SU-DHL-6 (cell line): ENCODE results near the gene GJB6.

ENCODE experiments used
- H2AFZ ChIP-seq: fragments of 200-600 bp; sonication (generic); 2 replicates; pipeline ENCODE4 v1.6.1; 2014; ENCODE audit warnings: low read depth, mild to moderate bottlenecking, moderate library complexity, mixed read lengths, antibody characterized with exemption, low read length; ENCODE audit not compliant: severe bottlenecking
- H3F3A ChIP-seq: fragments of 200-600 bp; shearing (Covaris generic); 2 replicates; pipeline ENCODE4 v1.6.0; 2016; ENCODE audit warnings: antibody characterized with exemption, mild to moderate bottlenecking; ENCODE audit not compliant: insufficient read depth
- H3K27ac ChIP-seq: fragments of 200-600 bp; sonication (generic); 2 replicates; pipeline ENCODE4 v1.5.1; 2016; ENCODE audit warnings: low read depth, mild to moderate bottlenecking, low read length, moderate library complexity, mixed read lengths
- H3K27me3 ChIP-seq: fragments of 200-600 bp; sonication (generic), shearing (Covaris generic); 2 replicates; pipeline ENCODE4 v1.6.0; 2014; ENCODE audit warnings: mild to moderate bottlenecking, low read length
- H3K36me3 ChIP-seq: fragments of 200-600 bp; sonication (generic); 2 replicates; pipeline ENCODE4 v1.6.1; 2014; ENCODE audit warnings: mild to moderate bottlenecking, low read length, mixed read lengths
- H3K4me2 ChIP-seq: fragments of 300-600, 200-600 bp; shearing (Covaris generic), sonication (generic); 2 replicates; pipeline ENCODE4 v1.6.0; 2014; ENCODE audit warnings: low read length, low read depth, mild to moderate bottlenecking; ENCODE audit not compliant: poor library complexity, severe bottlenecking
- H3K4me3 ChIP-seq: fragments of 200-600 bp; sonication (generic); 2 replicates; pipeline ENCODE4 v1.5.1; 2014; ENCODE audit warnings: antibody characterized with exemption, low read length, mild to moderate bottlenecking, mixed read lengths; ENCODE audit not compliant: insufficient read depth, poor library complexity, severe bottlenecking
- H3K79me2 ChIP-seq: fragments of 200-600 bp; sonication (generic); 2 replicates; pipeline ENCODE4 v1.6.1; 2014; ENCODE audit warnings: mild to moderate bottlenecking, low read length, moderate library complexity; ENCODE audit not compliant: insufficient read depth
- H3K9ac ChIP-seq: fragments of 200-600 bp; sonication (generic); 2 replicates; pipeline ENCODE4 v1.7.0; 2014; ENCODE audit warnings: mild to moderate bottlenecking, low read length
- H3K9me2 ChIP-seq: fragments of 200-600 bp; sonication (generic); replicated peaks from 2 replicates; pipeline ENCODE4 v1.6.1; 2014; ENCODE audit warnings: low read length; ENCODE audit not compliant: insufficient read depth
- H3K9me3 ChIP-seq: fragments of 200-600 bp; sonication (generic); 2 replicates; pipeline ENCODE4 v1.6.1; 2014; ENCODE audit warnings: low read length, mixed read lengths; ENCODE audit not compliant: insufficient read depth
- H4K20me1 ChIP-seq: fragments of 200-600 bp; sonication (generic); 2 replicates; pipeline ENCODE4 v1.6.1; 2014; ENCODE audit warnings: low read depth, mild to moderate bottlenecking, antibody characterized with exemption, low read length, moderate library complexity, mixed read lengths
- CTCF ChIP-seq: fragments of 200-600 bp; sonication (generic); IDR thresholded peaks from one replicate; pipeline ENCODE4 v1.5.1; 2017; ENCODE audit warnings: antibody characterized with exemption, mild to moderate bottlenecking, low read length, moderate library complexity; ENCODE audit not compliant: insufficient read depth, poor library complexity, severe bottlenecking
- EZH2phosphoT487 ChIP-seq: fragments of 200-600 bp; sonication (generic), shearing (Covaris generic); conservative IDR thresholded peaks from 2 replicates; pipeline ENCODE4 v1.6.1; 2018; ENCODE audit warnings: mild to moderate bottlenecking, antibody characterized with exemption, low read length, moderate library complexity, mixed read lengths

The GJB6 gene

GRCh38 chr13:20258208-20258962, 26.3 kb upstream of the GJB6 start:
- Histone ChIP-seq H3K9ac (no peak overlapping the region), H3K4me2 (no peak overlapping the region), H3K27me3 (no peaks in the 10 kb centered on the region), H4K20me1 (no peaks in the 10 kb centered on the region), H3K79me2 (no peaks in the 10 kb centered on the region), H3K4me3 (no peak overlapping the region), H3K9me2 (no peaks in the 10 kb centered on the region), H3K36me3 (no peaks in the 10 kb centered on the region), H2AFZ (no peak overlapping the region), H3K9me3 (no peaks in the 10 kb centered on the region), H3F3A (no peaks in the 10 kb centered on the region), H3K27ac (no peak overlapping the region)
- TF ChIP-seq EZH2phosphoT487, result no peak
- TF ChIP-seq CTCF, result no peak

- Histone ChIP-seq H3K4me3 (no peak overlapping the region), H3K4me2 (no peak overlapping the region), H3K79me2 (no peaks in the 10 kb centered on the region), H3K27ac (no peak overlapping the region), H3K27me3 (no peaks in the 10 kb centered on the region), H2AFZ (no peak overlapping the region), H4K20me1 (no peaks in the 10 kb centered on the region), H3K9me3 (no peaks in the 10 kb centered on the region), H3F3A (no peaks in the 10 kb centered on the region), H3K36me3 (no peaks in the 10 kb centered on the region), H3K9ac (no peak overlapping the region), H3K9me2 (no peaks in the 10 kb centered on the region)
- TF ChIP-seq EZH2phosphoT487 (no peak), CTCF (no peak)
Measured at GRCh38 chr13:20254076-20254475, 22.0 kb upstream of the GJB6 start.

- no peak overlapping the region for H3K9ac ChIP-seq
- no peaks in the 10 kb centered on the region for H3K9me2 ChIP-seq
- H4K20me1 ChIP-seq, result no peaks in the 10 kb centered on the region
- no peaks in the 10 kb centered on the region for H3K27me3 ChIP-seq
- no peak overlapping the region for H3K27ac ChIP-seq
- no peak overlapping the region for H2AFZ ChIP-seq
- TF ChIP-seq CTCF (no peak), EZH2phosphoT487 (no peak)
- H3F3A ChIP-seq, result no peaks in the 10 kb centered on the region
- H3K79me2 ChIP-seq, result no peaks in the 10 kb centered on the region
- H3K4me3 ChIP-seq, result no peak overlapping the region
- no peak overlapping the region for H3K4me2 ChIP-seq
- no peaks in the 10 kb centered on the region for H3K36me3 ChIP-seq
- no peaks in the 10 kb centered on the region for H3K9me3 ChIP-seq
Measured at GRCh38 chr13:20249913-20250312, 17.8 kb upstream of the GJB6 start.
